ENCODE measurements around the gene CHFR. TPM values are rescaled to one million over a fixed set of nuclear protein-coding genes. Genes with fewer than 3 reads are reported as not detected.

The CHFR gene
- total RNA-seq, 1 donor from 2014 or later: 74.1 TPM

GRCh38 chr12:132825089-132825488, 62.3 kb downstream of the CHFR start:
- Mint-ChIP-seq H3K36me3 (ENCODE audit: low read depth, unreplicated experiment) (peaks cover 45% of the 10 kb centered on the region), H3K4me3 (ENCODE audit: unreplicated experiment) (peak overlapping the region; percentile 57), H3K27me3 (ENCODE audit: unreplicated experiment) (peaks cover 18% of the 10 kb centered on the region), H3K27ac (ENCODE audit: unreplicated experiment) (no peak overlapping the region), H3K4me1 (ENCODE audit: unreplicated experiment) (peaks cover 19% of the 10 kb centered on the region), H3K9me3 (ENCODE audit: unreplicated experiment) (no peaks in the 10 kb centered on the region)
- DNase-seq (ENCODE audit: low spot score): no peak
- TF ChIP-seq CTCF (IDR thresholded peaks at IDR 0.05; ENCODE audit: unreplicated experiment): no peak

- Mint-ChIP-seq H3K4me3 (ENCODE audit: unreplicated experiment) (no peak overlapping the region), H3K36me3 (ENCODE audit: low read depth, unreplicated experiment) (peaks cover 43% of the 10 kb centered on the region), H3K4me1 (ENCODE audit: unreplicated experiment) (peaks cover 14% of the 10 kb centered on the region), H3K27me3 (ENCODE audit: unreplicated experiment) (peaks cover 16% of the 10 kb centered on the region), H3K27ac (ENCODE audit: unreplicated experiment) (no peak overlapping the region), H3K9me3 (ENCODE audit: unreplicated experiment) (no peaks in the 10 kb centered on the region)
- TF ChIP-seq CTCF (IDR thresholded peaks at IDR 0.05; ENCODE audit: unreplicated experiment): no peak
- no peak for DNase-seq (ENCODE audit: low spot score)
These were observed 63.4 kb downstream of the CHFR start for GRCh38 chr12:132824053-132824452.

- peaks cover 21% of the 10 kb centered on the region for H3K36me3 Mint-ChIP-seq (ENCODE audit: low read depth, unreplicated experiment)
- peak overlapping the region; percentile 56 for H3K4me3 Mint-ChIP-seq (ENCODE audit: unreplicated experiment)
- no peak overlapping the region for H3K27ac Mint-ChIP-seq (ENCODE audit: unreplicated experiment)
- no peaks in the 10 kb centered on the region for H3K4me1 Mint-ChIP-seq (ENCODE audit: unreplicated experiment)
- TF ChIP-seq CTCF (IDR thresholded peaks at IDR 0.05; ENCODE audit: unreplicated experiment): no peak
- no peaks in the 10 kb centered on the region for H3K9me3 Mint-ChIP-seq (ENCODE audit: unreplicated experiment)
- peaks cover 6% of the 10 kb centered on the region for H3K27me3 Mint-ChIP-seq (ENCODE audit: unreplicated experiment)
- no peak for DNase-seq (ENCODE audit: low spot score)
These were observed 68.8 kb downstream of the CHFR start for GRCh38 chr12:132818562-132818961.

GRCh38 chr12:132814232-132814631, 73.2 kb downstream of the CHFR start:
- DNase-seq (ENCODE audit: low spot score): no peak
- H3K4me3 Mint-ChIP-seq (ENCODE audit: unreplicated experiment): no peak overlapping the region
- H3K27me3 Mint-ChIP-seq (ENCODE audit: unreplicated experiment): peaks cover 4% of the 10 kb centered on the region
- no peak for TF ChIP-seq CTCF (IDR thresholded peaks at IDR 0.05; ENCODE audit: unreplicated experiment)
- no peak overlapping the region for H3K27ac Mint-ChIP-seq (ENCODE audit: unreplicated experiment)
- H3K36me3 Mint-ChIP-seq (ENCODE audit: low read depth, unreplicated experiment): peaks cover 43% of the 10 kb centered on the region
- H3K4me1 Mint-ChIP-seq (ENCODE audit: unreplicated experiment): no peaks in the 10 kb centered on the region
- H3K9me3 Mint-ChIP-seq (ENCODE audit: unreplicated experiment): no peaks in the 10 kb centered on the region

- Mint-ChIP-seq H3K4me3 (ENCODE audit: unreplicated experiment) (peak overlapping the region; percentile 56), H3K9me3 (ENCODE audit: unreplicated experiment) (no peaks in the 10 kb centered on the region), H3K4me1 (ENCODE audit: unreplicated experiment) (no peaks in the 10 kb centered on the region), H3K36me3 (ENCODE audit: low read depth, unreplicated experiment) (peaks cover 47% of the 10 kb centered on the region), H3K27ac (ENCODE audit: unreplicated experiment) (no peak overlapping the region), H3K27me3 (ENCODE audit: unreplicated experiment) (peaks cover 4% of the 10 kb centered on the region)
- no peak for DNase-seq (ENCODE audit: low spot score)
- no peak for TF ChIP-seq CTCF (IDR thresholded peaks at IDR 0.05; ENCODE audit: unreplicated experiment)
These were observed 74.0 kb downstream of the CHFR start for GRCh38 chr12:132813443-132813842.

Measured in endothelial cell (in vitro differentiated cells).